IPS-15b (cell line): ENCODE data around the gene DPM2.

ENCODE experiments used
- H3K27me3 ChIP-seq: one replicate; pipeline ENCODE4 v1.6.1; 2013; ENCODE audit warnings: low read length; ENCODE audit not compliant: control insufficient read depth, insufficient read depth
- H3K36me3 ChIP-seq: one replicate; pipeline ENCODE4 v1.6.1; 2013; ENCODE audit warnings: low read length; ENCODE audit not compliant: control insufficient read depth, insufficient read depth
- H3K4me1 ChIP-seq: one replicate; pipeline ENCODE4 v1.6.1; 2013; ENCODE audit warnings: mild to moderate bottlenecking, low read length; ENCODE audit not compliant: control insufficient read depth, insufficient read depth
- H3K4me3 ChIP-seq: one replicate; pipeline ENCODE4 v1.5.1; 2013; ENCODE audit warnings: low read depth, low read length
- H3K9ac ChIP-seq: one replicate; pipeline ENCODE4 v1.6.1; 2013; ENCODE audit warnings: low read depth, mild to moderate bottlenecking, low read length
- H3K9me3 ChIP-seq: one replicate; pipeline ENCODE4 v1.6.1; 2013; ENCODE audit warnings: mild to moderate bottlenecking, low read length; ENCODE audit not compliant: control insufficient read depth, insufficient read depth

Gene DPM2

DNA sequence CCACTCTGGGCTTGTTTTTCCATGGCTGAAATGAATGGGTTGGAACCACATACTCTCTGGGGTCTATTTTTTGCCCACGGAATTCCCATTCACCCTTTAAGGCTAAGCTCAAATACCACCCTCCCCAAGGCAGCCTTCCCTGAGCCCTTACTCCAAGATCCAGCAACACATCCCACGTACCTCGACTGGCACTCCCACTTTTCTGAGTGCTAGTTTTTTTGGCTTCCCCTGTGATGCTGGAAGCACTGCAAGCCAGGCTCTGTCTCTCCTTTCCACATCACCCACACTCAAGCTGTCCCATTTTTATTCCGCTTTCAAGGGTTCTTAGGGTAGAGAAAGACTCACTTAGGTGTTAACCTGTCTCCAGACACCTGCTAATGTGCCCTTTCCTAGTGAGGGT is 44.3 kb downstream of the DPM2 start:
- Histone ChIP-seq H3K4me3 (no peak overlapping the region), H3K27me3 (peaks cover under 1% of the 10 kb centered on the region), H3K36me3 (peaks cover 21% of the 10 kb centered on the region), H3K9me3 (no peaks in the 10 kb centered on the region), H3K9ac (no peak overlapping the region), H3K4me1 (peaks cover 5% of the 10 kb centered on the region)

DNA sequence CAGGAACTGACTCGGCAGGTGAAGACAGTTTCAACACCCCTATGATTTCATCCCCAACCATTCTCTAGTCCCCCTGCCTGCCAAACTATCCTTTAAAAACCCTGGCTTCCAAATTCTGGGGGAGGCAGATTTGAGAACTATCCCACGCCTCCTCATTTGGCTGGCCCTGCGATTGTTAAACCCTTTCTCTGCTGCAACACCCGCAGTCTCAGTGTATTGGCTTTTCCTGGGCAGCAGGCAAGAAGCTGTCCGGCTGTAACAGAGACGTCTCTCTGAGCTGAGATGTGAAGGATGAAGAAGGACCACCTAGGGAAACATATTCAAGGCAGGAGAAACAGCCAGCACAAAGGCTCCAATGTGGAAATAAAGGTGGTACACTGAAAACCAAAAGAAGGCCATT is 44.8 kb downstream of the DPM2 start:
- no peaks in the 10 kb centered on the region for H3K9me3 ChIP-seq

DNA sequence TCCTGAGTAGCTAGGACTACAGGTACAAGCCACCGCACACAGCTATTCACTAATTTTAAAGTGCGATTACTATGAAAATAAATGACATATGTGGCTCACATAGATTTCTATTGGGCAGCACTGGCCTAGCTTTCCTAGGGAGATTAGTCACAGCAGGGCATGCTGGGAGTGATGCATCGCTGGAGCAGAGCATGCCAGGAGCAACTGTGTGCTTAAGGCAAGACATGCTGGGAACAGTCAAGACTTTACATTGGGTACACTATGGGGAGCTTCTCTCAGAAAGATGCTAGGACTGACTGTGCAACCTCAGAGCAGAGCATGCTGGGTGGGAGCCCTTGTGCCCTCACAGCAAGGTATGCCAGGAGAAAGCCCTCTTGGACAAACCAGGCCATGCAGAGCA is 47.6 kb downstream of the DPM2 start:
- no peaks in the 10 kb centered on the region for H3K9me3 ChIP-seq
- H3K9ac ChIP-seq: no peak overlapping the region
- H3K4me1 ChIP-seq: no peaks in the 10 kb centered on the region
- H3K4me3 ChIP-seq: no peak overlapping the region
- peaks cover 24% of the 10 kb centered on the region for H3K36me3 ChIP-seq
- no peaks in the 10 kb centered on the region for H3K27me3 ChIP-seq

More for the DNA sequence above, 44.8 kb downstream of the DPM2 start:
- Histone ChIP-seq H3K27me3 (no peaks in the 10 kb centered on the region), H3K36me3 (peaks cover 21% of the 10 kb centered on the region), H3K9ac (no peak overlapping the region), H3K4me1 (peaks cover 5% of the 10 kb centered on the region), H3K4me3 (no peak overlapping the region)

DNA sequence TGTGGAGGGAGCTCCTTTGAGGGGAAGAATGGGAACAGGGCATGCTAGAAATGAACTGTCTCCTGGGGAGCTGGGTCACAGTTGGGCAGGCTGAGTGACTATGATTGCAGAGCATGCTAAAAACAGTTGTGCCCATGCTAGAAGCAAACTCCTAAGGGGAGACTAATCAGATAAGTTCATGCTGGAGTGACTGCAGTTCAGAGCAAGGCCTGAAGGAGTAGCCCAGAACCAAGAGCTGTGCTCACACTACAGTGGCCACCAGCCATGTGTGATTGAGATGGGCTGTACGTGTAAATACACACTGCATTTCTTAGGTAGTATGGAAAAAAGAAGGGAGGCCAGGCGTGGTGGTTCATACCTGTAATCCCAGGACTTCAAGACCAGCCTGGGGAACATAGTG is 49.9 kb downstream of the DPM2 start:
- Histone ChIP-seq H3K9ac (no peak overlapping the region), H3K36me3 (peaks cover 14% of the 10 kb centered on the region)

DNA sequence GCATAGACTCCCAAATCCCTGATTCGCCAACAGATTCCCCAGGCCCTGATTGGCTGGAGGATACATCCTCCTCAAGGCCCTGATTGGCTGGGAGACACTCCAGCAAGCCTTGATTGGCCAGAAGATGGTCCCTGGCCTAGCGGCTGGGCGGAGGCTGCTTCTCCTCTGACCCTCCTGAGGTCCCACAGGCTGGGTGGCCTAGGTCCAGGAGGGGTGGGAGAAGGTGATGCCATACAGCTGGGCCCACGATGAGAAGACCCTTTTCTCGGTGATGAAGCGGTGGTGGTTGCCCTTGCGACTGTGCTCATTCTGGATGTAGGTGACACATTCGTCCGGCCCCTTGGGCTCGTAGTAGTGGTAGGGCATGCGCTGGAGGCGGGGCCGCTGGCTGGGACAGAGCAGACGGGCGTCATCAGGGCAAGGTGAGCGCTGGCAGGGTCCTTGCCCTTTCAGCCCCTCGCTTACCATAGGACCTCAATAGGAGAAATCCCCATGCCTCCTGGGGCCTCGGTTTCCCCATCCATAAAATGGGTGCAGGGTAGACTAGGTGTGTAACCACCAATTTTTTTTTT is 51.2 kb downstream of the DPM2 start:
- H3K9ac ChIP-seq: no peak overlapping the region
- H3K27me3 ChIP-seq: no peaks in the 10 kb centered on the region
- H3K4me1 ChIP-seq: no peaks in the 10 kb centered on the region
- H3K4me3 ChIP-seq: no peak overlapping the region
- H3K9me3 ChIP-seq: no peaks in the 10 kb centered on the region
- H3K36me3 ChIP-seq: peaks cover 11% of the 10 kb centered on the region

More for the DNA sequence above, 49.9 kb downstream of the DPM2 start:
- H3K27me3 ChIP-seq: no peaks in the 10 kb centered on the region
- H3K9me3 ChIP-seq: no peaks in the 10 kb centered on the region
- H3K4me3 ChIP-seq: no peak overlapping the region
- H3K4me1 ChIP-seq: no peaks in the 10 kb centered on the region

DNA sequence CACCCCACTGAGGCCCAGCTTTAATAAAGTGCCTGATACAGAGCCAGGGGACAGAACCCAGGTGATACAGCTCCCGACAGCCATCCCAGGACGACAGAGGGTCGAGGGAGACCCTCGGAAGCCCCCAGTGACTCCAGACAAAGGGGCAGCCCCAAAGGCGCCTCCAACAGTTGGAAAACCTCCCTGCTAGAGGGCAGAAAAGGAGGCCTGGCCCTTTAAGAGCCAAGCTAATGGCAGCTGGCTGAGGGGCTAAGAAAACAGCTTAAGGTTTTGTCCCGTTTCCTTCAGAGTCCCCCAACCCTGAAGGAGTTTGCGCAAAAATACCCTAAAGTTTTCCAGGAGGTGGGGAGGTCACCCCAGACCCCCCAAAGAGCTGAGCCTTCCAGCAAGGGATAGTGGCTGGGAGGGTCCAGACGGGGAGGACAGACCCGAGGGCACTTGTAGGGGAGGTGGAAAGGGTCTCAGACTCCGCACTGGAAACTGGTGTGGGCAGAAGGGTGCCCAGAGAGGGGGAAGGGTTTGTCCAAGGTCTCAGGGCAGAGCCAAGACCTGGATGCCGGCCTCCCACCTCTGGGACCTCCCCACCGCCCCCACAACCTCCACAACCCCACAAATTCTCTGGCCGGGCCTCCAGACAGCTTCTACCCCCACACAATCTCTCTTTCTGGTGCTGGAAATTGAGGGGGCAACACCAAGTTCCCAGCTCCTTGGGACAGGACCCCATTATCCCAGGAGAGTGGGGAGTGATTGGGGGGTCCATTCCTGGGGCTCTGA is 52.0 kb downstream of the DPM2 start:
- peaks cover 8% of the 10 kb centered on the region for H3K36me3 ChIP-seq
- no peaks in the 10 kb centered on the region for H3K9me3 ChIP-seq
- H3K9ac ChIP-seq: no peak overlapping the region
- H3K4me1 ChIP-seq: no peaks in the 10 kb centered on the region
- H3K4me3 ChIP-seq: no peak overlapping the region
- no peaks in the 10 kb centered on the region for H3K27me3 ChIP-seq
